GM12874 (cell line): ENCODE results near the gene HOXB5.

Experiments used
- CTCF ChIP-seq: IDR thresholded peaks from 2 replicates; pipeline ENCODE4 v1.5.1; 2011; ENCODE audit warnings: low read depth, mild to moderate bottlenecking, control low read depth, low read length, moderate library complexity; ENCODE audit not compliant: insufficient read depth

Gene HOXB5

DNA sequence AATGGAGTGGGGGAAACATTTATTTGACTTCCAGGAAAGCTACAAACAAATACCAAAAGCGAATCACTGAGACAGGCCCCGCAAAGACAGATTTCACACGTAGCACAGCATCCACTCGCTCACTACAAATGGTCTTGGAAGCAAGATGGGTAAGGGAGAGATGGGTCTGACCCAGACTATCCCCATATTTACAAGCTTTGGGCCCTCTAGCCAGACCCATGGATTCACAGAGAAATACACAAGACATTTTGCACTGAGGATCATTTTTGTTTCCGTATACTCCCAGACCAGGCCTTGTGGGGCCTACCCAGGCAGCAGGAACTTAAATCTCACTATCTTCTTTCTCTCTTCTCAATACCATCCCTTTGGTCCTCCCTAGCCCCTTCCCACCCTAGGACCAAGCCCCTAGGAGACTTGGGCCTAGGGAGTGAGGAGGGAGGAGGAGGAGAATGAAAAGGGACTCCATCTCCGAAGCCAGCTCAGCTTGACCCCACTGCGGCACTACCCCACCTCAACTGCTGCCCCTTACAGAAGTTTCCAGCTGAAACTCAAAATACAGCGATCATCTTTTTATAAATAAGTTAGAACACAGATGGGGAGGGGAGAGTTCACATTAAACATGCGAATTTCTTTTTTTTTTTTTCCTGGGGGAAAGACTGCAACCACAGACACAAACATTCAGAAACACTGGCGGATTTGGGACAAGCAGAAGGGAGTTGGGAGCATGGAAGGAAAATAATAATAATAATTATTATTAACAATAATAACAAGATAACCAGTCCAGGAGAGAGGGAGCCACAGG is 2.1 kb downstream of the HOXB5 start:
- no peak for TF ChIP-seq CTCF

DNA sequence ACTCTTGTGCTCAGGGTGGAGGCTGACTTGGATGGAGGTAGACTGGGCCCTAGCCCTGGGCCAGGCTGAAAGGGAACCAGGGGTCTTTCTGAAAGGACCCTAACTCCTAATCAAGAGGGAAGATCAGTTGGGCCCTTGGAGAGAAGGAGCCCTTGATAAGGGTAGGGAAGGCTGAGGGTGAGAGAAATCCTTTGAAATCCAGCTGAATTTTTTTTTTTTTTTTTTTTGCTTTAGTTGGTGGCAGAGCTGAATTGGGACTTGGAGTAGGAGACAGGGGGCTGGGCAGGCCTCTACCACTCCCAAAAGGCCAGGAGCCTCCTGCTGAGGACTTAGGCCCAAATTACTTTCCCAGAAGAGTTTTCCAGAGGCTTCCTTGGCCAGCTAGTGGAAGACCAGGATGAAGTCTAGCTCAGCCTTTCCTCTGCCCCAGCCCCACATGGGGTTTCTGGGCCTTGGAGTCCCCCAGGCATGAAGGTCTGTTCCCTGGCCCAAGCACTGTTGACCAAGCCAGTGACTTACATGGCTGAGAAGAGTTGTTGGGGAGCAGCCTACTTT is 2.9 kb downstream of the HOXB5 start:
- TF ChIP-seq CTCF: no peak

- no peak for TF ChIP-seq CTCF
Measured at GRCh38 chr17:48589831-48590606, 3.6 kb downstream of the HOXB5 start, which contains the start of gene HOXB3. TSS of gene HOXB3 (minus strand) at chr17:48590241. CDS start at chr17:48552474, 37,767 bp downstream.

DNA sequence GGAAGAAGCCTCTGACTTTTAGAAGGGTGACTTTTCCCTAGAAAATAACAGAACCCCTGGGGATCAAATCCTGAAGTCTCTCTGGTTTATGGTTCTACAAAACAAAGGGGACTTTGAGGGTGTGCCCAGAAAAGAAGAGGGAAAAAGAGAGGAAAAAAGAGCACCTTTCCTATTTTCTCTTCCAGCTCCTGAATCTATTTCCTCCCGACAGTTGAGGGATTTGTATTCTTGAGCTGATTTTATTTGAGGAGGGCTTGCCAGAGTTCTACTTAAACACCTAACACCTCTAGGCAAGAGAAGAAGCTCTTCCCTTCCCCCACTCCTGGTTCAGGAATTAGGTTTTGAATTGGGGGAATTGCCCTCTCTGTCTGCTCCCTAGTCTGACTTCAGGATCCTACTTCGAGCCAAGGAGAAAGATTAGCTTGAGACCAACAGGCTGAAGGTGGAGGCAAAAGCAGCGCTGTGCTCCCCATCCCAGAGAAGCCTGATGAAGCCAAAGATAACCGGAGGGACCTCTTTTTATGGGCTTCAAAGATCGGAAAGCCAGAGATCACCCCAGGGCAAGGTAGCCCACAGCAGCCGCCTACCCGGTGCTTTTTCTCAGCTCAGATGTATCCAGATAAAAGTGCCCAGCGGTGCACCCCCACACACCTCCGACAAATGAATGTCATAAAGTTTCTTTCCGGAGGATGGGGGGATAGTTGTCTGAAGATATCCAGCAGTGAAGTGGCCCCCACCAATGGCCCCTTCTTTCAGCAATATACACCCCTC is 4.3 kb downstream of the HOXB5 start:
- no peak for TF ChIP-seq CTCF

DNA sequence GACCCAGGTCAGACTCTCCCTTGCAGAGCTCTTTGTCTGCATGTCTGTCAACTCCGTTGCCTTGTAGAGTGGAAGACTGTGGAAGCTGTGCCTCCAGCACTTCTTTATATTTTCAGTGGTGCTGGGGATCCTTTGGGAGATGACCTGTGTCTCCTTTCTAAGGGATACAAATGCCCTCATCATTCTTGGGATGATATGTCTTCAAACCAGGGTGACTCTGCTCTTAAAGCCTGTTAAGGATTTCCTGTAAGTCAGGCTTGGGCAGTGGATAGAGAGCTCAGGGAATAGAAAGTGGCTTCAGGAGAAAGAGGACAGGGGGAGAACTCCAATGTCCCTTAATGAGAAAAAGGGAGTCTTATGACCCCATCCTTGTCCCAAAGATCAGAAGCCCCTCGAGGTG is 5.1 kb downstream of the HOXB5 start:
- no peak for TF ChIP-seq CTCF

- TF ChIP-seq CTCF: no peak
Measured at GRCh38 chr17:48588074-48588415, 5.5 kb downstream of the HOXB5 start.
